ENCODE results near the gene MAGI3. TPM values are rescaled to one million over a fixed set of nuclear protein-coding genes. Genes with fewer than 3 reads are reported as not detected.
"Not testable (repeated sequence)": the region's sequence is repeated elsewhere in the genome, so short reads cannot be mapped to it uniquely, and the experiment has no call there.

The MAGI3 gene
- total RNA-seq, 4 donors from 2014 or later, result 94.3 to 180 (median 134) TPM

- no peak overlapping the region for H3K4me3 ChIP-seq
- WGBS, 2 donors (ENCODE audit: low coverage in 1 of 2), result 70 to 89% methylated on average over 3 of the region's 3 CpGs
- DNase-seq, result no peak
- intact Hi-C loops (cut with DNase I; ENCODE audit: low total_unique reads) (no loop called here), in situ Hi-C loops (cut with MboI; ENCODE audit: low pct_ligation_motif_present in 1 of 4, low pct_unique_long_range_greater_than_20kb in 1 of 4, low sequenced_read_pairs in 3 of 4) (no loop called here)
- no peaks in the 10 kb centered on the region for H3K4me1 ChIP-seq
- no peak for TF ChIP-seq POLR2AphosphoS5 (IDR thresholded peaks at IDR 0.05)
- TF ChIP-seq CTCF (IDR thresholded peaks at IDR 0.05), result no peak
- no peak for TF ChIP-seq POLR2A (IDR thresholded peaks at IDR 0.05)
- TF ChIP-seq EP300 (IDR thresholded peaks at IDR 0.05; ENCODE audit: low read depth), result no peak
- no peak overlapping the region for H3K27ac ChIP-seq
- H3K27me3 ChIP-seq, result no peaks in the 10 kb centered on the region
- H3K9me3 ChIP-seq, result peaks cover 12 to 15% of the 10 kb centered on the region in 2 donors
- H3K36me3 ChIP-seq, result no peaks in the 10 kb centered on the region
Observed at GRCh38 chr1:113493533-113493932, 103.2 kb downstream of the MAGI3 start.

- peaks cover 0 to 1% of the 10 kb centered on the region in 2 donors for H3K9me3 ChIP-seq
- intact Hi-C loops (cut with DNase I; ENCODE audit: low total_unique reads), result no loop called here
- no peak overlapping the region for H3K27ac ChIP-seq
- no peaks in the 10 kb centered on the region for H3K36me3 ChIP-seq
- no peaks in the 10 kb centered on the region for H3K27me3 ChIP-seq
- peaks cover 0 to 24% (median 9%) of the 10 kb centered on the region in 4 donors for H3K4me1 ChIP-seq
- TF ChIP-seq POLR2A (IDR thresholded peaks at IDR 0.05), result no peak
- no peak for TF ChIP-seq CTCF (IDR thresholded peaks at IDR 0.05)
- TF ChIP-seq POLR2AphosphoS5 (IDR thresholded peaks at IDR 0.05), result no peak
- TF ChIP-seq EP300 (IDR thresholded peaks at IDR 0.05; ENCODE audit: low read depth), result no peak
- DNase-seq, result no peak
- in situ Hi-C loops (cut with MboI; ENCODE audit: low pct_ligation_motif_present in 1 of 4, low pct_unique_long_range_greater_than_20kb in 1 of 4, low sequenced_read_pairs in 3 of 4), result no loop called here
- H3K4me3 ChIP-seq, result no peak overlapping the region
- 83 to 89% methylated on average over 1 of the region's 1 CpG for WGBS, 2 donors (ENCODE audit: low coverage in 1 of 2)
Observed at GRCh38 chr1:113505357-113505756, 115.0 kb downstream of the MAGI3 start.

- no peak overlapping the region for H3K4me3 ChIP-seq
- intact Hi-C loops (cut with DNase I; ENCODE audit: low total_unique reads), result no loop called here
- no peaks in the 10 kb centered on the region for H3K36me3 ChIP-seq
- in situ Hi-C loops (cut with MboI; ENCODE audit: low pct_ligation_motif_present in 1 of 4, low pct_unique_long_range_greater_than_20kb in 1 of 4, low sequenced_read_pairs in 3 of 4), result no loop called here
- no peak for TF ChIP-seq EP300 (IDR thresholded peaks at IDR 0.05; ENCODE audit: low read depth)
- no peak for TF ChIP-seq POLR2AphosphoS5 (IDR thresholded peaks at IDR 0.05)
- no peak for TF ChIP-seq POLR2A (IDR thresholded peaks at IDR 0.05)
- no peak for TF ChIP-seq CTCF (IDR thresholded peaks at IDR 0.05)
- peak overlapping the region in 2 of 4 donors; percentile 18 to 30 for H3K27ac ChIP-seq
- peaks cover 7 to 12% of the 10 kb centered on the region in 2 donors for H3K9me3 ChIP-seq
- H3K4me1 ChIP-seq, result peaks cover 0 to 24% (median 9%) of the 10 kb centered on the region in 4 donors
- H3K27me3 ChIP-seq, result no peaks in the 10 kb centered on the region
- DNase-seq, result no peak
Observed at GRCh38 chr1:113507552-113508214, 117.4 kb downstream of the MAGI3 start.

- DNase-seq, result no peak
- Histone ChIP-seq H3K27ac (peak overlapping the region in 3 of 4 donors; percentile 18 to 36 (median 30)), H3K4me1 (peaks cover 0 to 24% (median 9%) of the 10 kb centered on the region in 4 donors), H3K4me3 (no peak overlapping the region), H3K36me3 (no peaks in the 10 kb centered on the region), H3K9me3 (peaks cover 7 to 12% of the 10 kb centered on the region in 2 donors), H3K27me3 (no peaks in the 10 kb centered on the region)
- intact Hi-C loops (cut with DNase I; ENCODE audit: low total_unique reads) (no loop called here), in situ Hi-C loops (cut with MboI; ENCODE audit: low pct_ligation_motif_present in 1 of 4, low pct_unique_long_range_greater_than_20kb in 1 of 4, low sequenced_read_pairs in 3 of 4) (no loop called here)
- TF ChIP-seq POLR2AphosphoS5 (IDR thresholded peaks at IDR 0.05), result no peak
- no peak for TF ChIP-seq CTCF (IDR thresholded peaks at IDR 0.05)
- TF ChIP-seq EP300 (IDR thresholded peaks at IDR 0.05; ENCODE audit: low read depth), result no peak
- no peak for TF ChIP-seq POLR2A (IDR thresholded peaks at IDR 0.05)
- 36 to 43% methylated on average over 2 of the region's 2 CpGs for WGBS, 2 donors (ENCODE audit: low coverage in 1 of 2)
Observed at GRCh38 chr1:113508364-113509164, 118.2 kb downstream of the MAGI3 start.

GRCh38 chr1:113509766-113510165 is 119.5 kb downstream of the MAGI3 start:
- H3K36me3 ChIP-seq; intact Hi-C loops (cut with DNase I; ENCODE audit: low total_unique reads); in situ Hi-C loops (cut with MboI; ENCODE audit: low pct_ligation_motif_present in 1 of 4, low pct_unique_long_range_greater_than_20kb in 1 of 4, low sequenced_read_pairs in 3 of 4); H3K4me3 ChIP-seq; DNase-seq; H3K27me3 ChIP-seq; H3K27ac ChIP-seq: not testable (repeated sequence)
- peaks cover 7 to 12% of the 10 kb centered on the region in 2 donors for H3K9me3 ChIP-seq
- peaks cover 0 to 24% (median 9%) of the 10 kb centered on the region in 4 donors for H3K4me1 ChIP-seq
- WGBS, 2 donors (ENCODE audit: low coverage in 1 of 2), result 95 to 96% methylated on average over 3 to 9 of the region's 12 CpGs
